Naive B cell (primary cell): Measurements from ENCODE around the gene AHI1. TPM values are rescaled to one million over a fixed set of nuclear protein-coding genes. Genes with fewer than 3 reads are reported as not detected.
"Not testable (repeated sequence)": the region's sequence is repeated elsewhere in the genome, so short reads cannot be mapped to it uniquely, and the experiment has no call there.

ENCODE experiments used
- ATAC-seq, 2 donors: fragments of 150-1000 bp; cut with Tn5 transposase; 2 replicates each; pipeline ENCODE4 v1.10.0; 2021; ENCODE audit warnings: low read depth in 2 of 2, mild to moderate bottlenecking in 2 of 2, moderate library complexity in 2 of 2
- DNase-seq: peaks from one replicate; pipeline ENCODE4 v3.0.0; 2022
- H3K27ac Mint-ChIP-seq, 6 donors: one replicate each; pipeline ENCODE4 v1.8.0; 2020 to 2022; ENCODE audit warnings: mild to moderate bottlenecking in 6 of 6, mixed read lengths in 6 of 6, moderate library complexity in 5 of 6, inconsistent platforms in 2 of 6
- H3K27me3 Mint-ChIP-seq, 3 donors: one replicate each; pipeline ENCODE4 v1.8.0; 2021 to 2022; ENCODE audit warnings: mixed read lengths in 3 of 3, mild to moderate bottlenecking in 1 of 3
- H3K36me3 Mint-ChIP-seq, 2 donors: one replicate each; pipeline ENCODE4 v1.8.0; 2020 to 2022; ENCODE audit warnings: mixed read lengths in 2 of 2, inconsistent platforms in 1 of 2, mild to moderate bottlenecking in 1 of 2
- H3K4me1 Mint-ChIP-seq, 3 donors: one replicate each; pipeline ENCODE4 v1.8.0; 2020 to 2022; ENCODE audit warnings: mixed read lengths in 3 of 3, inconsistent platforms in 1 of 3, mild to moderate bottlenecking in 1 of 3, moderate library complexity in 1 of 3
- H3K4me3 Mint-ChIP-seq, 8 donors: one replicate each; pipeline ENCODE4 v1.8.0; 2020 to 2022; ENCODE audit warnings: mild to moderate bottlenecking in 8 of 8, mixed read lengths in 8 of 8, moderate library complexity in 8 of 8, inconsistent platforms in 2 of 8
- H3K9me3 Mint-ChIP-seq, 7 donors: one replicate each; pipeline ENCODE4 v1.8.0; 2020 to 2022; ENCODE audit warnings: mixed read lengths in 7 of 7, mild to moderate bottlenecking in 5 of 7, inconsistent platforms in 2 of 7, moderate library complexity in 1 of 7
- polyA plus RNA-seq, 6 donors: library from polyadenylated mRNA; unstranded; fragments of 300-500 nt; fragmentation: Illumina TruSeq; gene quantifications; one replicate each; pipeline ENCODE4 v1.2.3, GENCODE V29; 2021; ENCODE audit warnings: low read depth in 6 of 6

Gene AHI1
- polyA plus RNA-seq, 6 donors from 2014 or later = 2.5 to 7.8 (median 6.1) TPM; not detected in 1

DNA sequence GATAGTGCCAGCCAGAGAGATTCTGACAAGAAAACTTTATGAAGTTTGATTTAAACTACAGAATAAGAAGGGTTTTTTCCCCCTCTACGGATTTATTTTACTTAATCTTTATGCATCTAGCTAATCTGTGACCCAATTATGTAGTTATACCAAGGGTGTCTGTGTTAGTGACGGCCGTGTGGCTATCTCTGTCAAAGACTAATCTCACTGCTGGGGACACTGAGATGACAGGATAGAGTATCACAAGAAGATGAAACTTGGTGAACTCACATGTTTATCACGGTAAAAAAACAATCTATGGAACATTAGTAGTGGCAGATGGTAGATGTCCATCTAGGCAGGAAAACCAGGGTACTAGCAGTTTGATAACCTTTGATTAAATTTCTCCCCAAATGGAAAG lies 149.7 kb downstream of the AHI1 start:
- Mint-ChIP-seq H3K27me3 (no peaks in the 10 kb centered on the region), H3K36me3 (peaks cover 0 to 6% of the 10 kb centered on the region in 2 donors), H3K4me3 (no peak overlapping the region), H3K9me3 (peaks cover 0 to under 1% (median 0%) of the 10 kb centered on the region in 7 donors), H3K27ac (no peak overlapping the region), H3K4me1 (peaks cover 0 to 8% (median 1%) of the 10 kb centered on the region in 3 donors)
- DNase-seq (no peak), ATAC-seq (no peak)

- Mint-ChIP-seq H3K4me1 (peaks cover 0 to 11% (median 3%) of the 10 kb centered on the region in 3 donors), H3K27ac (no peak overlapping the region), H3K9me3 (peaks cover 0 to 1% (median 0%) of the 10 kb centered on the region in 7 donors), H3K36me3 (peaks cover 0 to 6% of the 10 kb centered on the region in 2 donors), H3K27me3 (no peaks in the 10 kb centered on the region), H3K4me3 (no peak overlapping the region)
- no peak for DNase-seq
- ATAC-seq = no peak
Observed at GRCh38 chr6:135346747-135347146, 150.8 kb downstream of the AHI1 start.

GRCh38 chr6:135344526-135344925 lies 153.0 kb downstream of the AHI1 start:
- DNase-seq = no peak
- no peak for ATAC-seq
- Mint-ChIP-seq H3K27ac (no peak overlapping the region), H3K36me3 (peaks cover 0 to 6% of the 10 kb centered on the region in 2 donors), H3K4me3 (no peak overlapping the region), H3K9me3 (peaks cover 0 to 4% (median 0%) of the 10 kb centered on the region in 7 donors), H3K27me3 (no peaks in the 10 kb centered on the region), H3K4me1 (peaks cover 0 to 11% (median 3%) of the 10 kb centered on the region in 3 donors)

DNA sequence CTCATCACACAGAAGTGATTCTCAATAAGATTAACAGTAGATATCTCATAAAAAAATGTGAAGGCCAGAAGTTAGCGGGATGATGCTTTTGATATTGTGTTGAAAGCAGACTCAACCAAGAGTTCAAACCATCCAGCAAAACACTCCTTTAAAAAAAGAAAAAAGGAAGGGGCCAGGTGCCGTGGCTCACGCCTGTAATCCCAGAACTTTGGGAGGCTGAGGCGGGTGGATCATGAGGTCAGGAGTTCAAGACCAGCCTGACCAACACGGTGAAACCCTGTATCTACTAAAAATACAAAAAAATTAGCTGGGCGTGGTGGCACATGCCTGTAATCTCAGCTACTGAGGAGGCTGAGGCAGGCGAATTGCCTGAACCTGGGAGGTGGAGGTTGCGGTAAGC lies 157.6 kb downstream of the AHI1 start:
- not testable (repeated sequence) for ATAC-seq, H3K4me3 Mint-ChIP-seq, H3K4me1 Mint-ChIP-seq

DNA sequence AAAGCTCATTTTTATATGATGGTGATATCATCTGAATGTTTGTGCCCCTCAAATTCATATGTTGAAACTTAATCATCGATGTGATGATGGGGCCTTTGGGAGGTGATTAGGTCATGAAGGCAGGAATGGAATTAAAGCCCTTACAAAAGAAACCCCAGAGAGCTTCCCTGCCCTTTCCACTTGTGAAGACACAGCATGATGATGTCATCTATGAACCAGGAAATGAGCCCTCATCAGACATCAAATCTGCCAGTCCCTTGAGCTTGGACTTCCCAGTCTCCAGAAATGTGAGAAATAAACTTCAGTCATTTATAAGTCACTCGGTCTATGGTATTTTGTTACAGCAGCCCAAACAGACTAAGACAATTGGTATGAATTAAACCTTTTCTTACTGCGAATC lies 163.4 kb downstream of the AHI1 start:
- H3K4me3 Mint-ChIP-seq = no peak overlapping the region
- H3K9me3 Mint-ChIP-seq = peaks cover 0 to 5% (median 0%) of the 10 kb centered on the region in 7 donors
- no peak for ATAC-seq
- no peaks in the 10 kb centered on the region for H3K36me3 Mint-ChIP-seq
- no peaks in the 10 kb centered on the region for H3K27me3 Mint-ChIP-seq
- no peaks in the 10 kb centered on the region for H3K4me1 Mint-ChIP-seq
- H3K27ac Mint-ChIP-seq = no peak overlapping the region
- DNase-seq = no peak

More for the DNA sequence above, 157.6 kb downstream of the AHI1 start:
- not testable (repeated sequence) for DNase-seq, H3K9me3 Mint-ChIP-seq, H3K27me3 Mint-ChIP-seq, H3K27ac Mint-ChIP-seq, H3K36me3 Mint-ChIP-seq

DNA sequence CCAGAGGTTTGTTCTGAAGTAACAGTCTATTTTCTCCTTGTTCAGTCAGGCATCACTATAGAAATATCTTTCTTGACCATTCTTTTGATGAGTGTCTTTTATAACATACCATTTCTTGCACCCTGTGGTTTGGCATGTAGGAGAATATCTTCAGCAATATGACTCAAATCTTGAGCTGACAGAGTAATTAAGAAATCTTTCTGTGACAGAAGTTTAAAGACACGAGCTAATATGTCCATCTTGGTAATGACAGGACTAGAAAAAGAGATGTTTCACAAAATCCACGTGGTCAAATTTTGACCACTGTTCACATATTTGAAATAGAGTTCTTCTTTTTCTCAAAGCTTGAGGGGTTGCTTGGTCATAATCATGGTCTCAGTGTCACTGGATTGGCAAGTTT lies 166.5 kb downstream of the AHI1 start:
- no peak overlapping the region for H3K27ac Mint-ChIP-seq
- no peak overlapping the region for H3K4me3 Mint-ChIP-seq
- ATAC-seq (no peak), DNase-seq (no peak)
- H3K4me1 Mint-ChIP-seq = no peaks in the 10 kb centered on the region
- H3K27me3 Mint-ChIP-seq = no peaks in the 10 kb centered on the region
- H3K36me3 Mint-ChIP-seq = peaks cover 0 to 4% of the 10 kb centered on the region in 2 donors
- H3K9me3 Mint-ChIP-seq = peaks cover 0 to 10% (median 0%) of the 10 kb centered on the region in 7 donors

DNA sequence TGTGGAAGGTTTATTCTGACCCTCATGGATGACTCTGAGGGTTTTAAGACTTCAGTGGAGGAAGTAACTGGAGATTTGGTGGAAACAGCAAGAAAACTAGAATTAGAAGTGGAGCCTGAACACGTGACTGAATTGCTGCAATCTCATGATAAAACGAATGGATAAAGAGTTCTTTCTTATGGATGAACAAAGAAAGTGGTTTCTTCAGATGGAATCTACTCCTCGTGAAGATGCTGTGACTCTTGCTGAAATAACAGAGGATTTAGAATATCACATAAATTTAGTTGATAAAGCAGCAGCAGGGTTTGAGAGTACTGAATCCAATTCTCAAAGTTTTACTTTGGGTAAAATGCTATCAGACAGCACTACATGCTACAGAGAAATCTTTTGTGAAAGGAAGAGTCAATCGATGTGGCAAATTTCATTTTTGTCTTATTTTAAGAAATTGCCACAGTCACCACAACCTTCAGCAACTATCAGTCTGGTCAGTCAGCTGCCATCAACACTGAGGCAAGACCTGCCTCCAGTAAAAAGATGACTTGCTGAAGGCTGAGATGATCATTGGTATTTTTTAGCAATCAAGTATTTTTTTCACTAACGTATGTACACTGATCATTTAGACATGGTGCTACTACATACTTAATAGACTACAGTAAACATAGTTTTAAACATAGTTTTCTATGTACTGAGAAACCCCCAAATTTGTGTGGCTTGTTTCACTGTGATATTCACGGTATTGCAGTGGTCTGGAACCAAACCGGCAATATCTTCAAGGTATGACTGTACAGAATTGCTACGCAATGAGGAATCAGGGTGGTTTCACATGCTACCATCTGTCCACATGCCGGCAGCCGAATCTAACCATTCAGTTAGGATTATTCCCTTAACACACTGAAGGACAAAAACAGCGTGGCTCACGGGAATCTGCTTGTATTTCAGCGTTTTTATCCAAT lies 167.4 kb downstream of the AHI1 start:
- Mint-ChIP-seq H3K36me3 (peaks cover 0 to 4% of the 10 kb centered on the region in 2 donors), H3K9me3 (peaks cover 0 to 10% (median 0%) of the 10 kb centered on the region in 7 donors), H3K4me1 (no peaks in the 10 kb centered on the region), H3K27me3 (no peaks in the 10 kb centered on the region), H3K4me3 (no peak overlapping the region), H3K27ac (no peak overlapping the region)
- ATAC-seq (no peak), DNase-seq (no peak)

- Mint-ChIP-seq H3K36me3 (peaks cover 0 to 4% of the 10 kb centered on the region in 2 donors), H3K4me1 (peaks cover 3 to 11% (median 3%) of the 10 kb centered on the region in 3 donors), H3K27me3 (no peaks in the 10 kb centered on the region), H3K9me3 (peaks cover 0 to 10% (median 0%) of the 10 kb centered on the region in 7 donors), H3K27ac (no peak overlapping the region), H3K4me3 (no peak overlapping the region)
- no peak for ATAC-seq
- DNase-seq = no peak
Observed at GRCh38 chr6:135328136-135328535, 169.4 kb downstream of the AHI1 start.

DNA sequence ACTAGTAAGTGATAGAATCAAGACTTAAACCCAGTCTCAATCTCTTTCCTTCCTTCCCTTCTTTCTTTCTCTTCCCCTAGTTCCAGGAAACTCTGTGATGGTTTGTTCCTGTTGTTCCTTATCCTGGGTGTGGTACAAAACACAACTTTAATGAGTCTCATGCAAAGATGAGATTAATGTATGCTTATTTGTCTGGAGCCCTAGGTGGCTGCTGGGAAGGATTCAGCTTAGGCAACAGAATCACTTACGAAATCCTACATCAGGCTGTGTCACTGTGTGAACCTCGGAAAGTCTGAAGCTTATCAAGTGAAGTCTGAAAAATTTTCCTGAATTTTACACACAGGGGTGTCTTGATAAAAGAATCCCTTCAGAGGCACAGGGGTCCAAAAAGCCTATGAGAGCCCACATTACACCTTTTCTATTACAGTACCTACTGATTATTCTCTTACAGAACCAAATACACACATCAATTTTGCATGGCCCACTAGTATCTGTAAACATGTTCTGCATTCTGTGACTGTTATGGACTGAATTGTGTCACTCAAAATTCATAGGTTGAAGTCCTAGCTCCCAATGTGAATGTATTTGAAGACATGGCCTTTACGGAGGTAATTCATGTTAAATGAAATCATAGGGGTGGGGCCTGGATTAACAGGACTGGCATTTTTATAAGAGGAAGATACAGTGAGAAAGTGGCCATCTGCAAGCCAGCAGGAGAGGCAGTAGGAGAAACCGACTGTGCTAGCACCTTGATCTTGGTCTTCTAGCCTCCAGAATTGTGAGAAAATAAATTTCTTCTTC lies 171.7 kb downstream of the AHI1 start:
- Mint-ChIP-seq H3K27ac (peak overlapping the region in 2 of 6 donors; percentile 36 to 60), H3K27me3 (no peaks in the 10 kb centered on the region), H3K4me3 (no peak overlapping the region), H3K4me1 (peaks cover 5 to 18% (median 11%) of the 10 kb centered on the region in 3 donors), H3K36me3 (peaks cover 0 to 4% of the 10 kb centered on the region in 2 donors), H3K9me3 (peaks cover 0 to 10% (median 0%) of the 10 kb centered on the region in 7 donors)
- ATAC-seq (no peak), DNase-seq (no peak)

GRCh38 chr6:135324531-135324930 lies 173.0 kb downstream of the AHI1 start:
- ATAC-seq (no peak), DNase-seq (no peak)
- Mint-ChIP-seq H3K36me3 (peaks cover 0 to 4% of the 10 kb centered on the region in 2 donors), H3K4me1 (peaks cover 5 to 18% (median 11%) of the 10 kb centered on the region in 3 donors), H3K4me3 (no peak overlapping the region), H3K27me3 (no peaks in the 10 kb centered on the region), H3K9me3 (peaks cover 0 to 9% (median 0%) of the 10 kb centered on the region in 7 donors), H3K27ac (peak overlapping the region in 1 of 6 donors; percentile 17)

- Mint-ChIP-seq H3K27me3 (no peaks in the 10 kb centered on the region), H3K4me3 (peak overlapping the region in 1 of 8 donors; percentile 49), H3K27ac (peak overlapping the region in 2 of 6 donors; percentile 17 to 92), H3K9me3 (peaks cover 0 to 3% (median 0%) of the 10 kb centered on the region in 7 donors), H3K4me1 (peaks cover 5 to 18% (median 11%) of the 10 kb centered on the region in 3 donors), H3K36me3 (peaks cover 0 to 4% of the 10 kb centered on the region in 2 donors)
- DNase-seq (no peak), ATAC-seq (no peak)
Observed at GRCh38 chr6:135323979-135324378, 173.6 kb downstream of the AHI1 start.

GRCh38 chr6:135323202-135323668 lies 174.3 kb downstream of the AHI1 start:
- peak overlapping the region in 4 of 6 donors; percentile 3 to 84 (median 25) for H3K27ac Mint-ChIP-seq
- peak overlapping the region in 7 of 8 donors; percentile 21 to 81 (median 68) for H3K4me3 Mint-ChIP-seq
- no peaks in the 10 kb centered on the region for H3K9me3 Mint-ChIP-seq
- peak; percentile 95 to 97 for ATAC-seq
- peaks cover 5 to 18% (median 11%) of the 10 kb centered on the region in 3 donors for H3K4me1 Mint-ChIP-seq
- H3K36me3 Mint-ChIP-seq = peaks cover 0 to 4% of the 10 kb centered on the region in 2 donors
- H3K27me3 Mint-ChIP-seq = no peaks in the 10 kb centered on the region
- DNase-seq = peak; percentile 32
